Measurements from ENCODE around the gene NEU2. TPM values are rescaled to one million over a fixed set of nuclear protein-coding genes. Genes with fewer than 3 reads are reported as not detected.

NEU2 gene
- polyA plus RNA-seq, 3 donors, result not detected

GRCh38 chr2:233036162-233036838 is 3.8 kb downstream of the NEU2 start:
- DNase-seq, result no peak
- WGBS (ENCODE audit: insufficient coverage), result 98% methylated on average over 10 of the region's 12 CpGs

GRCh38 chr2:233037078-233037477 is 4.6 kb downstream of the NEU2 start:
- peaks cover 5% of the 10 kb centered on the region for H3K4me1 Mint-ChIP-seq
- Histone ChIP-seq H3K79me2 (ENCODE audit: insufficient read depth, low read length) (no peaks in the 10 kb centered on the region), H3K4me3 (replicated peaks in 1 of 3; ENCODE audit: low read depth in 2 of 3, low read length in 3 of 3) (no peak overlapping the region), H3K27me3 (ENCODE audit: control insufficient read depth in 2 of 2, insufficient read depth in 2 of 2, low read length in 2 of 2) (no peaks in the 10 kb centered on the region), H2AFZ (ENCODE audit: insufficient read depth, low read depth, low read length, poor library complexity, severe bottlenecking) (no peak overlapping the region), H4K20me1 (ENCODE audit: insufficient read depth, low read length) (no peaks in the 10 kb centered on the region), H3K36me3 (replicated peaks in 1 of 2; ENCODE audit: control insufficient read depth in 1 of 2, insufficient read depth in 2 of 2, low read length in 2 of 2) (no peaks in the 10 kb centered on the region), H3K9me3 (replicated peaks in 1 of 2; ENCODE audit: control insufficient read depth in 1 of 2, insufficient read depth in 1 of 2, low read length in 2 of 2) (peaks cover 0 to 5% of the 10 kb centered on the region in 2 donors), H3K4me2 (replicated peaks; ENCODE audit: extremely low read depth, low read length, poor library complexity, severe bottlenecking) (no peak overlapping the region), H3K9ac (ENCODE audit: insufficient read depth, low read length, poor library complexity, severe bottlenecking) (no peak overlapping the region), H3K27ac (ENCODE audit: low read depth in 1 of 2, low read length in 2 of 2) (no peak overlapping the region), H3K4me1 (ENCODE audit: control insufficient read depth in 1 of 2, insufficient read depth in 2 of 2, low read length in 2 of 2) (peaks cover 0 to 4% of the 10 kb centered on the region in 2 donors)
- no peak for TF ChIP-seq CTCF (IDR thresholded peaks at IDR 0.05)
- peaks cover 0 to 1% (median 0%) of the 10 kb centered on the region in 7 donors for H3K9me3 Mint-ChIP-seq
- H3K4me3 Mint-ChIP-seq, result no peak overlapping the region
- 100% methylated on average over 1 of the region's 2 CpGs for WGBS (ENCODE audit: insufficient coverage)
- no peaks in the 10 kb centered on the region for H3K36me3 Mint-ChIP-seq
- no peak for DNase-seq
- intact Hi-C loops (cut with micrococcal nuclease), result no loop called here
- peaks cover 0 to 3% (median 0%) of the 10 kb centered on the region in 3 donors for H3K27me3 Mint-ChIP-seq (ENCODE audit: low read depth in 3 of 3)
- H3K27ac Mint-ChIP-seq, result no peak overlapping the region

More at GRCh38 chr2:233036162-233036838, 3.8 kb downstream of the NEU2 start:
- Mint-ChIP-seq H3K27me3 (ENCODE audit: low read depth in 3 of 3) (peaks cover 0 to 3% (median 0%) of the 10 kb centered on the region in 3 donors), H3K9me3 (peaks cover 0 to 1% (median 0%) of the 10 kb centered on the region in 7 donors), H3K36me3 (no peaks in the 10 kb centered on the region), H3K4me3 (no peak overlapping the region), H3K4me1 (no peaks in the 10 kb centered on the region), H3K27ac (no peak overlapping the region)
- Histone ChIP-seq H3K4me3 (replicated peaks in 1 of 3; ENCODE audit: low read depth in 2 of 3, low read length in 3 of 3) (no peak overlapping the region), H3K9ac (ENCODE audit: insufficient read depth, low read length, poor library complexity, severe bottlenecking) (no peak overlapping the region), H3K27ac (ENCODE audit: low read depth in 1 of 2, low read length in 2 of 2) (no peak overlapping the region), H3K36me3 (replicated peaks in 1 of 2; ENCODE audit: control insufficient read depth in 1 of 2, insufficient read depth in 2 of 2, low read length in 2 of 2) (no peaks in the 10 kb centered on the region), H3K4me1 (ENCODE audit: control insufficient read depth in 1 of 2, insufficient read depth in 2 of 2, low read length in 2 of 2) (no peaks in the 10 kb centered on the region), H4K20me1 (ENCODE audit: insufficient read depth, low read length) (no peaks in the 10 kb centered on the region), H3K9me3 (replicated peaks in 1 of 2; ENCODE audit: control insufficient read depth in 1 of 2, insufficient read depth in 1 of 2, low read length in 2 of 2) (peaks cover 0 to 5% of the 10 kb centered on the region in 2 donors), H3K27me3 (ENCODE audit: control insufficient read depth in 2 of 2, insufficient read depth in 2 of 2, low read length in 2 of 2) (no peaks in the 10 kb centered on the region), H2AFZ (ENCODE audit: insufficient read depth, low read depth, low read length, poor library complexity, severe bottlenecking) (no peak overlapping the region), H3K79me2 (ENCODE audit: insufficient read depth, low read length) (no peaks in the 10 kb centered on the region), H3K4me2 (replicated peaks; ENCODE audit: extremely low read depth, low read length, poor library complexity, severe bottlenecking) (no peak overlapping the region)
- intact Hi-C loops (cut with micrococcal nuclease), result no loop called here
- no peak for TF ChIP-seq CTCF (IDR thresholded peaks at IDR 0.05)

Data from CD14-positive monocyte (primary cell).